Loucy (cell line): ENCODE measurements around the gene GET4.
A peak's percentile ranks its signal among the peaks of the same experiment; 100 is the strongest.
"Not testable (repeated sequence)": the region's sequence is repeated elsewhere in the genome, so short reads cannot be mapped to it uniquely, and the experiment has no call there.

ENCODE experiments used
- H2AFZ ChIP-seq: fragments of 200-600 bp; sonication (generic); 2 replicates; pipeline ENCODE4 v1.6.0; 2016; ENCODE audit warnings: antibody characterized with exemption, mild to moderate bottlenecking, low read length, moderate library complexity
- H3F3A ChIP-seq: fragments of 200-600 bp; 2 replicates; pipeline ENCODE4 v1.6.0; 2016; ENCODE audit warnings: antibody characterized with exemption, low read depth, mild to moderate bottlenecking
- H3K27me3 ChIP-seq: fragments of 200-600 bp; sonication (generic); 2 replicates; pipeline ENCODE4 v1.6.1; 2014; ENCODE audit warnings: low read length, mild to moderate bottlenecking; ENCODE audit not compliant: insufficient read depth, poor library complexity, severe bottlenecking
- H3K36me3 ChIP-seq: fragments of 200-600 bp; sonication (generic); 2 replicates; pipeline ENCODE4 v1.6.1; 2016; ENCODE audit warnings: low read length; ENCODE audit not compliant: insufficient read depth
- H3K4me1 ChIP-seq: fragments of 200-600 bp; sonication (generic); 2 replicates; pipeline ENCODE4 v1.5.1; 2014; ENCODE audit warnings: low read length, mild to moderate bottlenecking; ENCODE audit not compliant: insufficient read depth, poor library complexity, severe bottlenecking
- H3K4me2 ChIP-seq: fragments of 200-600 bp; sonication (generic); 2 replicates; pipeline ENCODE4 v1.6.0; 2014; ENCODE audit warnings: antibody characterized with exemption, low read length, low read depth, mild to moderate bottlenecking; ENCODE audit not compliant: poor library complexity, severe bottlenecking
- H3K4me3 ChIP-seq: fragments of 200-600 bp; sonication (generic); 2 replicates; pipeline ENCODE4 v1.5.1; 2014; ENCODE audit warnings: low read length, mild to moderate bottlenecking, mixed read lengths; ENCODE audit not compliant: poor library complexity, severe bottlenecking
- H3K79me2 ChIP-seq: fragments of 200-600 bp; sonication (generic); 2 replicates; pipeline ENCODE4 v1.6.1; 2014; ENCODE audit warnings: low read length; ENCODE audit not compliant: insufficient read depth
- H3K9ac ChIP-seq: fragments of 200-600 bp; sonication (generic); 2 replicates; pipeline ENCODE4 v1.6.0; 2014; ENCODE audit warnings: mild to moderate bottlenecking, low read depth, low read length, moderate library complexity; ENCODE audit not compliant: poor library complexity, severe bottlenecking
- H3K9me2 ChIP-seq: fragments of 200-600 bp; sonication (generic); replicated peaks from 2 replicates; pipeline ENCODE4 v1.6.1; 2016; ENCODE audit warnings: low read depth, low read length, mixed read lengths
- H3K9me3 ChIP-seq: fragments of 200-600 bp; sonication (generic); 2 replicates; pipeline ENCODE4 v1.6.1; 2014; ENCODE audit warnings: mild to moderate bottlenecking, antibody characterized with exemption, low read length, low read depth; ENCODE audit not compliant: insufficient read depth
- H4K20me1 ChIP-seq: fragments of 200-600 bp; sonication (generic); 2 replicates; pipeline ENCODE4 v1.6.0; 2014; ENCODE audit warnings: antibody characterized with exemption, low read length, mild to moderate bottlenecking; ENCODE audit not compliant: insufficient read depth, poor library complexity, severe bottlenecking
- EZH2phosphoT487 ChIP-seq: fragments of 200-600 bp; IDR thresholded peaks from 2 replicates; pipeline ENCODE4 v1.6.1; 2018; ENCODE audit warnings: antibody characterized with exemption, mild to moderate bottlenecking, moderate library complexity, borderline replicate concordance
- TF ChIP-seq, protein P1 (sequence below): fragments of 200-600 bp; sonication (generic); conservative IDR thresholded peaks from 2 replicates; pipeline ENCODE4 v1.5.1; 2014; ENCODE audit warnings: mild to moderate bottlenecking, antibody characterized with exemption, low read length

The GET4 gene

DNA sequence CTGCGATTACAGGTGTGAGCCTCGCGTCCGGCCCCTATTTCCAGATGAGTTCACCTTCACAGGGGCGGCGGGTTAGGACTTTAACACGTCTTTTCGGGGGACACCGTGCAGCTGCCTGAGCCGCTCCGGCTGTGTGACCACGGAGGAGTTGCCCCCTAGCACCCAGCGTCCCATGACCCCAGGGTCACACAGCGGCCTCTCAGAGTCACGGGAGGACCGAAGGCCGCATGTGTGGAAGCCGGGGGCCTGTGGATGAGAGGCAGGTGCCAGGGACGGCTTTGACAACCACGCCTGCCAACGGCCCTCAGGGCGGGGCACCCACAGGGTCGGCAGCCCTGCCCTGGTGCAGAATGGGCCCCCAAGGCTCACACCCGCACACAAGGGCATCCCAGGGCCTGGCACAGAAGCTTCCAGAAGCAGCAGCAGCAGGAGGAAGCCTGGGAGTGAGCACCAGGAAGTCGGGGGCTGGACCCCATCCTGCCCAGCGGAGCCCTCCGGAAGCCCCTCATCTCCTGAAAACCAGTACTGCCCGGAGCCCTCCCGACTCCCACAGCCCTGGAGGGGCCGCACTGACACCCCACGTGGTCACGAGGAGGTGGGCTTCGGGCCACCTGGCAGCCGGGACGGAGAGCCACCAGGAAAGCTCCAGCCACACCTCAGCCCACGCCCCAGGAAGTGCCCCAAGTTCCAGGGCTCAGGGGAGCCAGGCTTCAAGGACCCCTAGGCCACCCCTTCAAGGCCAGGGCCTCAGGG, 45.4 kb downstream of the GET4 start:
- peak overlapping the region; percentile 92 for H3K9ac ChIP-seq
- H3K4me1 ChIP-seq = peaks cover 40% of the 10 kb centered on the region
- H3K9me2 ChIP-seq = no peaks in the 10 kb centered on the region
- no peaks in the 10 kb centered on the region for H3F3A ChIP-seq
- no peaks in the 10 kb centered on the region for H3K36me3 ChIP-seq
- no peak overlapping the region for H2AFZ ChIP-seq
- peak overlapping the region; percentile 86 for H3K4me3 ChIP-seq
- no peak for TF ChIP-seq EZH2phosphoT487
- TF ChIP-seq, protein P1, sequence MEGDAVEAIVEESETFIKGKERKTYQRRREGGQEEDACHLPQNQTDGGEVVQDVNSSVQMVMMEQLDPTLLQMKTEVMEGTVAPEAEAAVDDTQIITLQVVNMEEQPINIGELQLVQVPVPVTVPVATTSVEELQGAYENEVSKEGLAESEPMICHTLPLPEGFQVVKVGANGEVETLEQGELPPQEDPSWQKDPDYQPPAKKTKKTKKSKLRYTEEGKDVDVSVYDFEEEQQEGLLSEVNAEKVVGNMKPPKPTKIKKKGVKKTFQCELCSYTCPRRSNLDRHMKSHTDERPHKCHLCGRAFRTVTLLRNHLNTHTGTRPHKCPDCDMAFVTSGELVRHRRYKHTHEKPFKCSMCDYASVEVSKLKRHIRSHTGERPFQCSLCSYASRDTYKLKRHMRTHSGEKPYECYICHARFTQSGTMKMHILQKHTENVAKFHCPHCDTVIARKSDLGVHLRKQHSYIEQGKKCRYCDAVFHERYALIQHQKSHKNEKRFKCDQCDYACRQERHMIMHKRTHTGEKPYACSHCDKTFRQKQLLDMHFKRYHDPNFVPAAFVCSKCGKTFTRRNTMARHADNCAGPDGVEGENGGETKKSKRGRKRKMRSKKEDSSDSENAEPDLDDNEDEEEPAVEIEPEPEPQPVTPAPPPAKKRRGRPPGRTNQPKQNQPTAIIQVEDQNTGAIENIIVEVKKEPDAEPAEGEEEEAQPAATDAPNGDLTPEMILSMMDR = no peak
- no peaks in the 10 kb centered on the region for H3K9me3 ChIP-seq
- peak overlapping the region; percentile 94 for H3K4me2 ChIP-seq
- peaks cover 6% of the 10 kb centered on the region; the same call in 1 of the 2 replicates for H3K79me2 ChIP-seq
- no peaks in the 10 kb centered on the region for H3K27me3 ChIP-seq
- no peaks in the 10 kb centered on the region for H4K20me1 ChIP-seq

DNA sequence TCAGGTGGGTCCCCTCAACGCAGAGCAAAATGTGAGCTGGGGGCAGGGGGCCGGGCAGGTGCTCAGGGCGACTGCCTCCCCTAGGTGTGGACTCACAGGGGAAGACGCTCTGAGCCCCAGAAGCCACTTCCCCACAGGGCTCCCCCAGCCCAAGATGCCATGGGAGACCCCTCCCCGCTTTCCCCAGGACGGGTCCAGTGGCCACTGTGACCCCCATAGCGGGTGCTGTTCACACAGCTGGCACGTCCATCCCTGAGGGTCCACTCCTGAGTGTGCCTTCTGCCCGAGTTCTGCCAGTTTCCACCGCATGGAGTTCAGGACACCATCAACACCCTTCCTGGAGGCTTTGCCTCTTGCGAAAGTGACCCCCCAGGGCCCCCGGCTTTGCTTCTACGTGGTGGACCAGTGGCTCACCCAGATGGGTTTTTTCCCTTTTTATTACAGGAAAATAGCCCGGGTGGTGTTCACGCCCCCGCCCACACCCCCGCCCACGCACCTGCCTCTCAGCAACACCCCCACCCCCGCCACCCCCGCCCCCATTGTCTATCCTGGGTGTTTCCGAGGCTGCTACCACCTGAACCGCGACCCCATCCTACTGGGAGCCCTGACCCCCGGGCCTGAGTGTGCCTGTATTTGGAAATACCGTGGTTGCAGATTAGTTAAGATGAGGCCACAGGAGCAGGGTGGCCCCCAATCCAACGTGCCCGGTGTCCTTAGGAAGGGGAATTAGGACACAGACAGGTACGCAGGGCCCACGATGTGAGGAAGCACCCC, 46.2 kb downstream of the GET4 start:
- H4K20me1 ChIP-seq = no peaks in the 10 kb centered on the region
- H3K4me3 ChIP-seq = peak overlapping the region; percentile 86
- no peaks in the 10 kb centered on the region for H3K36me3 ChIP-seq
- H2AFZ ChIP-seq = no peak overlapping the region; the same call in 1 of the 2 replicates
- H3K4me1 ChIP-seq = peaks cover 40% of the 10 kb centered on the region
- no peaks in the 10 kb centered on the region for H3K27me3 ChIP-seq
- no peaks in the 10 kb centered on the region for H3K9me3 ChIP-seq
- H3K9me2 ChIP-seq = no peaks in the 10 kb centered on the region
- H3K79me2 ChIP-seq = peaks cover 6% of the 10 kb centered on the region; the same call in 1 of the 2 replicates
- H3F3A ChIP-seq = no peaks in the 10 kb centered on the region
- no peak for TF ChIP-seq EZH2phosphoT487
- TF ChIP-seq, protein P1 = no peak
- peak overlapping the region; percentile 94 for H3K4me2 ChIP-seq
- H3K9ac ChIP-seq = peak overlapping the region; percentile 92

DNA sequence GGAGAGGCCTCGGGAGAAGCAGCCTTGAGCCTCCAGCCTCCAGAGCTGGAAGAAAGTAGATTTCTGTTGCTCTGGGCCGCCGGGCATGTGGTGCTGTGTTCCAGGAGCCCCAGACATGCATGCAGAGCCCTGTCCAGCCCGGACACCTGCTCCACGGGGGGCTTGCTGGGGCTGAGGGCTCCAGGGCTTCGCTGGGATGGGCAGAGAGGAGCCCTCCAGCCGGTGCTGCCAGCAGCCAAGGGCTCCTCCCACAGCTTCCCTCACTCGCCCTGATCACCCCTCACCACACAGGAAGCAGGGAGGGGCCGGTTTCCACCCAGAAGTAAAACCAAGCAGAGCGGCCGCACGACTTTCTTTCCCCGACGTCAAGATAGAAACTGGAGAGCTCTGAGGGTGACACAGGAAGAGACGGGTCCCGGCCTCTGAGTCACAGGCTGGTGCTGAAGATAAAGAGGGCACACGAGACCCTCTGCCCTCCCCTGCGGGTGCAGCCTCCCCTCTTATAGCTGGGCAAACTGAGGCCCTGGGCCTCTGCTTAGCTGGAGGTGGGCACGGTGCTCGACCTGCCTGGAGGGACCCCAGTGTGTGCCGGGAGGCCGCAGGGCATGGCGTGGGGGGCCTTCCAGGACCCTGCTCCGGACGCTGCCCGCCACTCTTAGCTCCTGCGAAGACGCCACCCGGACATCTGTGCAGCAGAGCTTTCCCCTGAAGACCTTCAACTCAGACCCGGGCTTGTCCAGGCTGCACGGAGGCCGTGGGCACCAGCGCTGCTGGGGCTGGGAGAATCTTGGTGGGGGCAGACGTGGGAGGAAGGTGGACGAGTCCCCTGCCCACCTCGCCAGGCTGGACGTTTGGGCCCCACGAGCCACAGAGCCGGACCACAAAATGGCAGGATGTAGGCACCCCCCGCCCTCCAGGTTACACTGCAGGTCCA, 47.0 kb downstream of the GET4 start:
- Histone ChIP-seq H4K20me1 (no peaks in the 10 kb centered on the region), H3K9ac (peak overlapping the region; percentile 92), H3K9me3 (no peaks in the 10 kb centered on the region), H3K4me3 (peak overlapping the region; percentile 86), H3K79me2 (peaks cover 6% of the 10 kb centered on the region; the same call in 1 of the 2 replicates), H3K4me1 (peaks cover 40% of the 10 kb centered on the region), H3K9me2 (no peaks in the 10 kb centered on the region), H3F3A (no peaks in the 10 kb centered on the region), H3K4me2 (peak overlapping the region; percentile 94), H3K27me3 (no peaks in the 10 kb centered on the region), H3K36me3 (no peaks in the 10 kb centered on the region), H2AFZ (no peak overlapping the region; the same call in 1 of the 2 replicates)
- no peak for TF ChIP-seq EZH2phosphoT487
- TF ChIP-seq, protein P1 = no peak

DNA sequence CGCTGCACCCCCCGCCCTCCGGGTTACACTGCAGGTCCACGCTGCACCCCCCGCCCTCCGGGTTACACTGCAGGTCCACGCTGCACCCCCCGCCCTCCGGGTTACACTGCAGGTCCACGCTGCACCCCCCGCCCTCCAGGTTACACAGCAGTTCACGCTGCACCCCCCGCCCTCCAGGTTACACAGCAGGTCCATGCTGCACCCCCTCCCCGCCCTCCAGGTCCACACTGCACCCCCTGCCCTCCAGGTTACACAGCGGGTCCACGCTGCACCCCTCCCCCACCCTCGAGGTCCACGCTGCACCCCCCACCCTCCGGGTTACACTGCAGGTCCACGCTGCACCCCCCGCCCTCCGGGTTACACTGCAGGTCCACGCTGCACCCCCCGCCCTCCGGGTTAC, 47.7 kb downstream of the GET4 start:
- peak overlapping the region; percentile 94 for H3K4me2 ChIP-seq

More for the DNA sequence above, 47.7 kb downstream of the GET4 start:
- H3K9me2 ChIP-seq, H3K27me3 ChIP-seq, H3K9me3 ChIP-seq, H2AFZ ChIP-seq, H3K36me3 ChIP-seq, H3K79me2 ChIP-seq, H4K20me1 ChIP-seq, H3F3A ChIP-seq: not testable (repeated sequence)
- H3K4me1 ChIP-seq = peaks cover 40% of the 10 kb centered on the region
- peak overlapping the region; percentile 86 for H3K4me3 ChIP-seq
- H3K9ac ChIP-seq = peak overlapping the region; percentile 92
